HG02973 (cell line): ENCODE data around the gene CLDN17.

Source experiments
- ATAC-seq: cut with Tn5 transposase; IDR thresholded peaks from one replicate; pipeline ENCODE4 v1.9.1; 2021; ENCODE audit warnings: moderate library complexity; ENCODE audit not compliant: unreplicated experiment

The CLDN17 gene

GRCh38 chr21:30126576-30126975, 40.0 kb downstream of the CLDN17 start:
- no peak for ATAC-seq

- ATAC-seq = no peak
Measured at GRCh38 chr21:30117631-30118030, 49.0 kb downstream of the CLDN17 start.

GRCh38 chr21:30116479-30116878, 50.1 kb downstream of the CLDN17 start:
- no peak for ATAC-seq
